Measurements from ENCODE around the gene UBXN7.
A peak's percentile ranks its signal among the peaks of the same experiment; 100 is the strongest.
"Not testable (repeated sequence)": the region's sequence is repeated elsewhere in the genome, so short reads cannot be mapped to it uniquely, and the experiment has no call there.

Gene UBXN7

GRCh38 chr3:196418601-196419000 is 13.6 kb downstream of the UBXN7 start:
- DNase-seq = no peak

- DNase-seq = no peak
These were observed 17.8 kb downstream of the UBXN7 start for GRCh38 chr3:196414469-196414868.

GRCh38 chr3:196412704-196413103 is 19.5 kb downstream of the UBXN7 start:
- DNase-seq = no peak

GRCh38 chr3:196409409-196409808 is 22.8 kb downstream of the UBXN7 start:
- no peak for DNase-seq

- DNase-seq = no peak
These were observed 23.5 kb downstream of the UBXN7 start for GRCh38 chr3:196408565-196409300.

GRCh38 chr3:196406811-196407470 is 25.3 kb downstream of the UBXN7 start:
- peak; percentile 35 for DNase-seq

GRCh38 chr3:196400331-196400730 is 31.9 kb downstream of the UBXN7 start:
- DNase-seq = no peak

GRCh38 chr3:196399485-196399945 is 32.7 kb downstream of the UBXN7 start:
- DNase-seq = no peak

- no peak for DNase-seq
These were observed 33.4 kb downstream of the UBXN7 start for GRCh38 chr3:196398782-196399181.

- DNase-seq = no peak
These were observed 34.3 kb downstream of the UBXN7 start for GRCh38 chr3:196397941-196398340.

GRCh38 chr3:196390116-196390515 is 42.1 kb downstream of the UBXN7 start:
- DNase-seq = no peak

- no peak for DNase-seq
These were observed 43.3 kb downstream of the UBXN7 start for GRCh38 chr3:196388956-196389355.

- not testable (repeated sequence) for DNase-seq
These were observed 44.3 kb downstream of the UBXN7 start for GRCh38 chr3:196387941-196388340.

- DNase-seq = not testable (repeated sequence)
These were observed 45.4 kb downstream of the UBXN7 start for GRCh38 chr3:196386797-196387196.

GRCh38 chr3:196386034-196386433 is 46.2 kb downstream of the UBXN7 start:
- DNase-seq = not testable (repeated sequence)

- DNase-seq = not testable (repeated sequence)
These were observed 46.8 kb downstream of the UBXN7 start for GRCh38 chr3:196385446-196385845.

- DNase-seq = no peak
These were observed 53.9 kb downstream of the UBXN7 start for GRCh38 chr3:196378146-196378841.

GRCh38 chr3:196377321-196377720 is 54.9 kb downstream of the UBXN7 start:
- DNase-seq = no peak

- no peak for DNase-seq
These were observed 66.5 kb downstream of the UBXN7 start for GRCh38 chr3:196365736-196366135.

- DNase-seq = no peak
These were observed 71.6 kb downstream of the UBXN7 start for GRCh38 chr3:196360586-196360985.

- DNase-seq = not testable (repeated sequence)
These were observed 73.7 kb downstream of the UBXN7 start for GRCh38 chr3:196358540-196358939.

GRCh38 chr3:196357905-196358304 is 74.3 kb downstream of the UBXN7 start:
- DNase-seq = no peak

GRCh38 chr3:196356556-196356955 is 75.7 kb downstream of the UBXN7 start:
- no peak for DNase-seq

GRCh38 chr3:196355668-196356067 is 76.6 kb downstream of the UBXN7 start:
- DNase-seq = no peak

Data from NCI-H2029 (cell line).